AG09309 (cell line): Measurements from ENCODE around the gene PPFIBP2.

ENCODE experiments used
- DNase-seq: peaks from one replicate; pipeline ENCODE4 v3.0.0-alpha.2; 2010; ENCODE audit warnings: low read depth
- H3K4me3 ChIP-seq: 2 replicates; pipeline ENCODE4 v1.5.1; 2011; ENCODE audit warnings: mild to moderate bottlenecking, low read depth, low read length, moderate library complexity; ENCODE audit not compliant: control insufficient read depth
- TF ChIP-seq, protein P1 (sequence below): IDR thresholded peaks from 2 replicates; pipeline ENCODE4 v1.5.1; 2011; ENCODE audit warnings: mild to moderate bottlenecking, low read depth, low read length, inconsistent platforms; ENCODE audit not compliant: insufficient read depth, control insufficient read depth; ENCODE audit errors: missing control alignments

The PPFIBP2 gene

DNA sequence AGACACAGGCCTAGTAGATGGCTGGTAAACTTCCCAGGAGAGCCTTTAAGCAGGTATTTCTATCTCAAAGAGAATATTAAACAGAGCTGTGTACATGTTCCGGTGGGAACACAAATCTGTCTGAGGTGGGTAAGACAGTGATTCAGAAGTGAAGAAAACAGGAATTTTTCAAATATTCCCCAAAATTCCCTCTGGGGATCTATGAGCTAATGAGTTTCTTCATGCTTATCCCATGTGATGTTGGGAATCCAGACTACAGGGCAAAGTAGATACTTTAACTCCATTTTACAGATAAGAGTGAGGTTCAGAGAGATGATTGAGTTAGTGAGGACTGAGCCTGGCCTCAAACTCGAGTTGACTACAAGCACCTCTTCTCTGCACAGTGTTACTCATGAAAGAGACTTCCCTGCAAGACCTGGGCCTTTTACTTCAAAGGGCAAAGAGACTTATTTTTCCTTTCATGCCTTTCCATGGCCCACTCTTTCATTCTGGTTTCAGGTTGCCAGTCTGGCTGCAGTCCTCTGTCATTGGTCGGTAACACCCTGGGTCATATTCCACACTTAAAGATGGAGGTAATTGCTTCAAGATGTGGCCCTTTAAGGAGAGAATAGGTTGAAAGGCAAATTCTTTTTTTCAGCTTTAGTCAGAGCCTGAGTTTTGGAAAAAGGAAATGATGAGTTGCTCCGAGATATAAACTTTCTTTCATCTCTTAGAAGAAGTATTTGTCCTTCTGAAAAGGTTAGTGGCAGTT is 89.4 kb downstream of the PPFIBP2 start:
- H3K4me3 ChIP-seq, result no peak overlapping the region
- peak; percentile 44 for DNase-seq
- TF ChIP-seq, protein P1, sequence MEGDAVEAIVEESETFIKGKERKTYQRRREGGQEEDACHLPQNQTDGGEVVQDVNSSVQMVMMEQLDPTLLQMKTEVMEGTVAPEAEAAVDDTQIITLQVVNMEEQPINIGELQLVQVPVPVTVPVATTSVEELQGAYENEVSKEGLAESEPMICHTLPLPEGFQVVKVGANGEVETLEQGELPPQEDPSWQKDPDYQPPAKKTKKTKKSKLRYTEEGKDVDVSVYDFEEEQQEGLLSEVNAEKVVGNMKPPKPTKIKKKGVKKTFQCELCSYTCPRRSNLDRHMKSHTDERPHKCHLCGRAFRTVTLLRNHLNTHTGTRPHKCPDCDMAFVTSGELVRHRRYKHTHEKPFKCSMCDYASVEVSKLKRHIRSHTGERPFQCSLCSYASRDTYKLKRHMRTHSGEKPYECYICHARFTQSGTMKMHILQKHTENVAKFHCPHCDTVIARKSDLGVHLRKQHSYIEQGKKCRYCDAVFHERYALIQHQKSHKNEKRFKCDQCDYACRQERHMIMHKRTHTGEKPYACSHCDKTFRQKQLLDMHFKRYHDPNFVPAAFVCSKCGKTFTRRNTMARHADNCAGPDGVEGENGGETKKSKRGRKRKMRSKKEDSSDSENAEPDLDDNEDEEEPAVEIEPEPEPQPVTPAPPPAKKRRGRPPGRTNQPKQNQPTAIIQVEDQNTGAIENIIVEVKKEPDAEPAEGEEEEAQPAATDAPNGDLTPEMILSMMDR, result no peak

DNA sequence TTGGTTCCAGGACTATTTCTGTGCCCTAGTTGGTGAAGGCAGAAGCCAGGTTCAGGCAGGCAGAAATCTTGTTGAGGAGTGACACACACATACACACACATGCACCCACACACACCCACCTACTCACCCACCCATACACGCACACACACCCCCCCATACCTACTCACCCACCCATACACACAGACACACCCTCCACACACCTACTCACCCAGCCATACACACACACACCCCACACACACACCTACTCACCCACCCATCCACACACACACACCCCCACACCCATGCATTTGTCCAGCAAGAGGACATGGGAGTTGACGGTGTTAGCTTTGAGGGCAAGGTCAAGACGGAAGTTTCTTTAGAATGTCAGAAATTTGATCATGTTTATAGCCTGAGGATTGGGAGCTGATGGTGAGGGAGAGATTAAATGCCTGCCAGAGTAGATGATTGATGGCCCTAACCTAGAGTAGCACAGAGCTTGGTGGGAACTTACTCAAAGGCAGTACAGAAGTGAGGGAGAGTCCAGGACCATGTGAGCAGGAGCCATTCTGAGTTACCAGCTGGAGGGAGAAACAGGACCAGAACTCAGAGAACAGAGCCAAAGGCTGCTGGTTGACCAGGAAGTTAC is 90.6 kb downstream of the PPFIBP2 start:
- no peak for DNase-seq
- H3K4me3 ChIP-seq, result no peak overlapping the region
- TF ChIP-seq, protein P1, result no peak

DNA sequence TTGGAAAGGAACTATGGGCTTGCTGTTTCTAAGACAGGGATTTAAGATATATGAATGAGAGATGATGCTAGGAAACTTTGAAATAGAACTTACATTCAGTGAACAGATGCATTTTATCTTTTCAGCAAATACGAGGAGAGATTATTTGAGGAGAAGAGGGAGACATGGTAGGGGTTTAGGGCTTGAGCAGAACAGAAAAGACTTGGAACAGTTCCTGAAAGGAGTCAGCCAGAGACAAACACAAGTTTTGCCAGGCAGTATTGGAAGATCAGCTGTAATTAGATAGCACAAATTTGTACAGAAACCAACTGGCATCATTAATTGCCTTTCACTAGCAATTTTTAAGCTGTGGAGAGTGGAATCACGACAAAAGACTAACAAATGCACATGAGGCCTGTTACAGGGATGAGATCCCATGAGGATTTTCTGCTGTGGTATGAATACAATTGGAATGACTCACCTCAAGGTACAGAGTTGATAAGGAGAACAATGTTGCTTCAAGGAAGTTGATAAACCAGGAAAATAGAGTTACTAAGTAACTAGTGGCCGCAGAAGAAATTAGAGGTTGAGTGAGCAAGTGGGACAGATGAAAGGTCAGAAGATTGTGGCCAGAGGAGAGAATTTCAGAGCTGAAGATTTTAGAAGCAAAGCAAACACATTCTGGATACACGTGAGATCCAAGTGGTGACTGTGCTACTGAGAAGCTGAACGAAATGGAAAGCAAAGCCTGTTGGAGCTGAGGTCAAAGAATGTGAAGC is 91.6 kb downstream of the PPFIBP2 start:
- H3K4me3 ChIP-seq, result no peak overlapping the region
- TF ChIP-seq, protein P1, result no peak
- DNase-seq, result no peak

DNA sequence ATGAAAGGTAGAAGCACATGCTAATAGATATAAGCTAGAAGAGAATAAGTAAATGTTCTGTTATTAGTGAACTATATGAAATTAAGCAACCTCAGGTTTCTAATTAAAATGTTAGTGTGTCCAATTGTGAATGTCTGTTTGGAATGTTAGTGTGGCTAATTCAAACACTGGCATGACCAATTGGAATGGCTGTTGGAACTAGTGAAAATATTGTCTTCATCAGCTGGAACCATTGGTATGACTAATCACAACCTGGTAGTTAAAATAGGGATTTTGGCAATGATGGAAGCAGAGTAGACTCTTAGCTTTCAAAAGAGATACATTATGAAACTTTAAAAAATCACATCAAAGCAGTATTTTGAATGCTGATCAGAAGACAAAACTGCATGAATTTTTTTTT is 92.7 kb downstream of the PPFIBP2 start:
- TF ChIP-seq, protein P1, result no peak
- DNase-seq, result no peak
- H3K4me3 ChIP-seq, result no peak overlapping the region

DNA sequence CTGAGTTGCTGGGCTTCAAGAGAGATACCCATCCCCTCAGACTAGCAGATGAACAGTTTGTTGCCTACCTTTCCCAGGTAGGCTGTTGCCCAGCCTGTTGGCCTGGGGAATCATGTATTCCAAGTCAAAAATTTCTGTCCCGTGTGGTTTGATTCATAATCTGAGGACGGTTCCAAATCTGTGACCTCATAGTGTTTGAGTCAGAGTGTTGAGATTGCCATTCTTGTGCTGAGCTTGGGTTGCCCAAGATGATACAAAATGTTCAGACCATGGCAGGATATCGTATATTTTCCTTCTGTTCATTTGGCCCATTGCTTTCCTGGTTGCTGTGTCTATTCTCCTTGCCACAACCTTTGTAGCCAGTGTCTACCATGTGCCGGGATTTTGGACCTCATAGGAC is 95.2 kb downstream of the PPFIBP2 start:
- TF ChIP-seq, protein P1, result no peak
- no peak for DNase-seq
- H3K4me3 ChIP-seq, result no peak overlapping the region

DNA sequence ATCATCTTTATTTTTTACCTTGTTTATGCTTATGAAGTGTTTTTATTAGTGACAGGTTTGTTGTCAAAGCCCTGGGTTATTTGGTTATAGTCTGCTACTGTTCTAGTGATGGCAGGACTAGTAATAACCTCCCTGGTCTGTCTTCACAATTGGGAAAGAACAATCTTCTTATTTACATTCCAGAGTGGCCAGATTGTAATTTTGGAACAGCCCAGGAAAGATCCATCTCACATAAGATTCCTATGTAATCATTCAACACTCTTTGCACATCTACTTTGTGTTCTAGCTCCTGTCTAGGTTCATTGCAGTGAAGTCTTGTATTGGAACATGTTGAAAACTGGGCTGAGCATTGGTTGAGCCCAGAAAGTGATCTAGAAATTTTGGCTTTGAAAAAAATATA is 95.7 kb downstream of the PPFIBP2 start:
- DNase-seq, result no peak
- no peak overlapping the region for H3K4me3 ChIP-seq
- TF ChIP-seq, protein P1, result no peak
